ENCODE results near the gene BSPH1.

- TF ChIP-seq EZH2 (IDR thresholded peaks at IDR 0.05; ENCODE audit: borderline replicate concordance, low read depth, low read length, severe bottlenecking), result no peak
- TF ChIP-seq CTCF (IDR thresholded peaks at IDR 0.05; ENCODE audit: extremely low read depth in 1 of 2, insufficient read depth in 1 of 2, low read depth in 1 of 2, low read length in 2 of 2), result no peak
- TF ChIP-seq POLR2AphosphoS5 (IDR thresholded peaks at IDR 0.05; ENCODE audit: insufficient read depth, low read depth, low read length), result no peak
- no peak for TF ChIP-seq POLR2A (IDR thresholded peaks at IDR 0.05; ENCODE audit: low read depth, low read length)
- no peak for TF ChIP-seq MAX (IDR thresholded peaks at IDR 0.05; ENCODE audit: insufficient read depth, insufficient read length)
- TF ChIP-seq JUN (IDR thresholded peaks at IDR 0.05; ENCODE audit: borderline replicate concordance, insufficient read depth, insufficient read length, low read depth), result no peak
- TF ChIP-seq GATA2 (IDR thresholded peaks at IDR 0.05; ENCODE audit: insufficient read depth, insufficient read length, low read depth, low read length), result no peak
- no peak for TF ChIP-seq FOS (IDR thresholded peaks at IDR 0.05; ENCODE audit: borderline replicate concordance, insufficient read depth, low read length)
- no peak for TF ChIP-seq MYC (IDR thresholded peaks at IDR 0.05; ENCODE audit: low read depth, low read length)
Measured at GRCh38 chr19:48010932-48011758, 19.2 kb upstream of the BSPH1 start.
